Activated naive CD8-positive, alpha-beta T cell treated with anti-CD3 and anti-CD28 coated beads for 36 hours (primary cell): Measurements from ENCODE around the gene IL3RA. TPM values are rescaled to one million over a fixed set of nuclear protein-coding genes. Genes with fewer than 3 reads are reported as not detected.
"Not testable (repeated sequence)": the region's sequence is repeated elsewhere in the genome, so short reads cannot be mapped to it uniquely, and the experiment has no call there.

Source experiments
- DNase-seq: peaks from one replicate; pipeline ENCODE4 v3.0.0; 2021
- H3K27ac Mint-ChIP-seq: one replicate; pipeline ENCODE4 v1.8.0; 2022; ENCODE audit warnings: mild to moderate bottlenecking, moderate library complexity, mixed read lengths
- H3K27me3 Mint-ChIP-seq: one replicate; pipeline ENCODE4 v1.8.0; 2022; ENCODE audit warnings: mild to moderate bottlenecking, mixed read lengths
- H3K36me3 Mint-ChIP-seq: one replicate; pipeline ENCODE4 v1.8.0; 2021; ENCODE audit warnings: mild to moderate bottlenecking, mixed read lengths
- H3K4me1 Mint-ChIP-seq: one replicate; pipeline ENCODE4 v1.8.0; 2021; ENCODE audit warnings: mixed read lengths
- H3K4me3 Mint-ChIP-seq: one replicate; pipeline ENCODE4 v1.8.0; 2022; ENCODE audit warnings: mild to moderate bottlenecking, moderate library complexity, mixed read lengths
- H3K9me3 Mint-ChIP-seq: one replicate; pipeline ENCODE4 v1.8.0; 2022; ENCODE audit warnings: mixed read lengths
- total RNA-seq, 2 experiments: library from RNA; stranded (reverse); gene quantifications; one replicate each; pipeline ENCODE4 v1.2.3, GENCODE V29; 2021

Gene IL3RA
- total RNA-seq, 2 experiments from 2014 or later: 0.29 TPM; not detected in 1

DNA sequence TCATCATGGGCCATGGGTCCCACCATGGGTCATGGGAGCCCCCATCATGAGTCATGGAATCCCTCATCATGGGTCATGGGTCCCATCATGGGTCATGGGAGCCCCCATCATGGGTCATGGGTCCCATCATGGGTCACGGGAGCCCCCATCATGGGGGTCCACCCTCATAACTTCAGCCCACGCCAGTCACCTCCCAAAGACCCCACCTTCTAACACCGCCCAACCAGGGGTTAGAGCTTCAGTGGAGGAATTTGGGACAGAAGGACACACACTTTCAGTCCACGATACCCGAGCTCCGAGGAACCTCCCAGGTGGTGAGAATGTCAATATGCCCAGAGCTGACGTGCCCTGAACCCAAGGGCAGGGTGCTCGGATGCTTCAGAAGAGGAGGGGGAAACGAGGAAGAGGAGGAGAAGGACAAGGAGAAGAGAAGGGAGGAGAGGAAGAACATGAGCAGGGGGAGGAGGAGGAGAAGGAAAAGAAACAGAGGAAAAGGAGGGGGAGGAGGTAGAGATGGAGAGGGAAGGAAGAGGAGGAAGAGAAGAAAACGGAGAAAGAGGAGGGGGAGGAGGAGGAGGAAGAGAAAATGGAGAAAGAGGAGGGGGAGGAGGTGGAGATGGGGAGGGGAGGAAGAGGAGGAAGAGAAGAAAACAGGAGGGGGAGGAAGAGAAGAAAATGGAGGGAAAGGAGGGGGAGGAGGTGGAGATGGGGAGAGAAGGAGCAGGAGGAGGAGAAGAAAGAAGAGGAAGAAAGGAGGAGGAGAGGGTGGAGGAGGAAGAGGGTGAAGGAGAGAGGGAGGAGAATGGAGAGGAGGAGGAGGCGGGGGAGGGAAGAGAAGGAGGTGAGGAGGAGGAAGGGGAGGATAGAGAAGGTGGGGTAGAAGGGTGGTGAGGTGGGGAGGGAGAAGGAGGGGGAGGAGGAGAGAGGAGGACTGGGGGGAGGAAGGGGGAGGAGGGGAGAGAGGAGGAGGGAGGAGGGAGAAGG, 17.7 kb downstream of the IL3RA start:
- Mint-ChIP-seq H3K4me3 (no peak overlapping the region), H3K27ac (no peak overlapping the region), H3K9me3 (peaks cover 5% of the 10 kb centered on the region), H3K27me3 (no peaks in the 10 kb centered on the region), H3K4me1 (peaks cover 7% of the 10 kb centered on the region), H3K36me3 (peaks cover 10% of the 10 kb centered on the region)
- no peak for DNase-seq

DNA sequence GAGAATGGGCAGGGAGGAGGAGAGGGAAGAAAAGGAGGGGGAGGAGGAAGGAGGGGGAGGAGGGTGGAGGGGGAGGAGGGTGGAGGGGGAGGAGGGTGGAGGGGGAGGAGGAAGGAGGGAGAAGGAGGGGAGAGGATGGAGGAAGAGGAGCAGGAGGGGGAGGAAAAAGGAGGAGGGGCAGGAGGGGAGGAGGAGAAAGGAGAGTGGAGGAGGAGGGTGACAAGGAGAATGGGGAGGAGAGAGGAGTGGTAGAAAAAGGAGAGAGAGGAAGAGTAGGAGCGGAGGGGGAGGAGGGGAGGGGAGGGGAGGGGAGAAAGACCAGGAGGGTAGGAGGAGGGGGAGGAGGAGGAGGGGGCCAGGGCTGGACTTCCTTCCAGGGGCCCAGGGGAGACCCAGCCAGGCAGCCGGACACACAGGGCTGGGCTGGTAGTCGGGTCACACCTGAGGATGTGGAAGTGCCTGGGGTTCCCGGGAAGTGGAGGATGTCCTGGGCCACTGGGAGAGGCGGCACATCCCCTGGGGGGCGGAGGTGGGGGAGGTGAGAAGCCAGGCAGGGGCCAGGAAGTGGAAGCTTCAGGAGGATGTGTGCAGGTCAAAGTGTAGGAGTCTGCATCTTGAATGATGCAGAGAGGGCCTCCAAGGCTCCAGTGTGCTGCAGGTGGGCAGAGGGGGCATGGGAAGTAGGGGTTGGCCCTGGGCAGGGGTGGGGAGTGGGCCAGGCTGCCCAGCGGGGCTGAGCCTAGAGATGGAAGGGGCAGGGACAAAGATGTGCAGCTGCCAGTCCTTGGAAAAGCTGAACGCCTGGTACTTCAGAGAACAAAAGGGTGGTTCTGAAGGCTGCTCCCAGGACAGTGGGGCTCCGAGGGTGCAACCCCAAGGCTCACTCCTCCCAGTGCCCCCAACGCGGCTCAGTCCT, 18.8 kb downstream of the IL3RA start:
- H3K36me3 Mint-ChIP-seq: peaks cover 10% of the 10 kb centered on the region
- no peak overlapping the region for H3K4me3 Mint-ChIP-seq
- peaks cover 7% of the 10 kb centered on the region for H3K4me1 Mint-ChIP-seq
- H3K27ac Mint-ChIP-seq: peak overlapping the region; percentile 51
- DNase-seq: no peak
- no peaks in the 10 kb centered on the region for H3K27me3 Mint-ChIP-seq
- H3K9me3 Mint-ChIP-seq: peaks cover 5% of the 10 kb centered on the region

DNA sequence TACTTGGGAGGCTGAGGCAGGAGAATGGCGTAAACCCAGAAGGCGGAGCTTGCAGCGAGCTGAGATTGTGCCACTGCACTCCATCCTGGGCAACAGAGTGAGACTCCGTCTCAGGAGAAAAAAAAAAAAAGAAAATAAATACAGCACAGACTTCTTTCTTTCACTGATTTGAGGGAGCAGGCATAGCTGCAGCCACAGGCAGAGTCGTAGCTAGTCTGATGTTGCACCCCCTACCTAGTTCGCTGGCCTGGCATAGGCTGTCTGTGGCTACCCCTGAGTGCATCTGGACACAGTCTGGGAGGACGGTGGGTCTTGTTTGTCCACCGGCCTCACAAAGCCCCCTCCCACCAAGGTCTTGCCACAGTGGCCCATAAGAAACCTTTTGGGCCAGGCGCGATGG, 21.4 kb downstream of the IL3RA start:
- Mint-ChIP-seq H3K27me3 (no peaks in the 10 kb centered on the region), H3K27ac (no peak overlapping the region), H3K4me1 (peaks cover 7% of the 10 kb centered on the region), H3K9me3 (peaks cover 5% of the 10 kb centered on the region), H3K36me3 (peaks cover 14% of the 10 kb centered on the region), H3K4me3 (no peak overlapping the region)
- DNase-seq: no peak

DNA sequence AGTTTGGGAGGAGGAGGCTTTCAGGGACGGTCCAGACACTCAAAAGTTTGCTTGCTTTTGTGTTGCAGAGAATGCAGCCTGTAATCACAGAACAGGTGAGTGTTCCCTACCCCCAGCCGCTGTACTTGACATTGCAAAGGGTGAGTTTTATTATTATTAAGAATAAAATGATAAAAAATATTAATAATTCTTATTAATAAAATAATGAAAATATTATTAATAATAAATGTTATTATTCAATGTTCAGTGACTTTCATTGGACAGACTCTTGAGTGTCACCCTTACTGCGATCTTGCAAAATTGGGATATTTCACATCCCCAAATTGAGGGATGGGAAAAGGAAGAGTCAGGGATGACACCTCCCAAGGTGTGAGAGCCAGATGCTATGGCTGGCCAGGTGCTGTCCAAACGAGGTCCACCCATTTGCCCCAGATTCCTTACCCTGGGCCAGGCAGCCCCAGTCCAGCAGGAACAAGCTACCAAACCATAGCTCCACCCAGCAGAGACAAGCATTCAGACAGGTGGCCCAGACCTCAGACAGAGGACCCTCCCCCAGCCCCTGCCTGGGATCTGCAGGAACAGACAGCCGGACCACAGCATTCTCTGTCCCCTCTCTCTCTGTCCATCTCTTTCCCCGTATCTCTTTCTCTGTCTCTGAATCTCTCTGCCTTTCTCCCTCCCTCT, 22.4 kb downstream of the IL3RA start:
- Mint-ChIP-seq H3K9me3 (peaks cover 5% of the 10 kb centered on the region), H3K27me3 (no peaks in the 10 kb centered on the region), H3K4me3 (no peak overlapping the region), H3K36me3 (peaks cover 14% of the 10 kb centered on the region), H3K27ac (no peak overlapping the region), H3K4me1 (peaks cover 7% of the 10 kb centered on the region)
- DNase-seq: no peak

DNA sequence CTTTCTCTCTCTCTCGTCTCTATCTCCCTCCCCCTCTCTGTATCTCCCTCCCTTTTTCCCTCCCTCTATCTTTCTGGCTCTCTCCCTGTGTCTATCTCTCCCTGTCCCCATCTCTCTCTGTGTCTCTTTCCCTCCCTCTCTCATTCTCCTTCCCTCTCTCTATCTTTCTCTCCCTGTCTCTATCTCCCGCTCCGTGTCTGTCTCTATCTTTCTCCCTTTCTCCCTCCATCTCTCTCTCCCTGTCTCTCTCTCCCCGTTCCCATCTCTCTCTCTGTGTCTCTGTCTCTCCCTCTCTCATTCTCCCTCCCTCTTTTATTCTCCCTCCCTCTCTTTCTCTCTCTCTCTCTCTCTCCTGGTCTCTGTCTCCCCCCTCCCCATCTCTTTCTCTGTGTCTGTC, 22.9 kb downstream of the IL3RA start:
- H3K4me3 Mint-ChIP-seq: no peak overlapping the region
- DNase-seq: no peak

DNA sequence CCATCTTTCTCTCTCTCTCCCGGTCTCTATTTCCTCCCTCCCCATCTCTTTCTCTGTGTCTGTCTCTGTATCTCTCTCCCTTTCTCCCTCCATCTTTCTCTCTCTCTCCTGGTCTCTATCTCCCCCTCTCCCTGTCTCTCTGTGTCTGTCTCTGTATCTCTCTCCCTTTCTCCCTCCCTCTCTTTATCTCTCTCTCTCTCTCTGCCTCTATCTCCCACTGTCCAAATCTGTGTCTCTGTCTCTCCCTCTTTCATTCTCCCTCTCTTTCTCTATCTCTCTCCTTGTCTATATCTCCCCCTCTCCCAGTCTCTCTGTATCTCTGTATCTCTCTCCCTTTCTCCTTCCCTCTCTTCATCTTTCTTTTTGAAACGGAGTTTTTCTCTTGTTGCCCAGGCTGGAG, 23.6 kb downstream of the IL3RA start:
- peaks cover 3% of the 10 kb centered on the region for H3K9me3 Mint-ChIP-seq
- H3K4me1 Mint-ChIP-seq: peaks cover 5% of the 10 kb centered on the region
- H3K36me3 Mint-ChIP-seq: peaks cover 19% of the 10 kb centered on the region
- H3K27ac Mint-ChIP-seq: no peak overlapping the region
- no peaks in the 10 kb centered on the region for H3K27me3 Mint-ChIP-seq
- DNase-seq: no peak
- H3K4me3 Mint-ChIP-seq: no peak overlapping the region

More for the DNA sequence above, 22.9 kb downstream of the IL3RA start:
- Mint-ChIP-seq H3K4me1 (peaks cover 3% of the 10 kb centered on the region), H3K9me3 (peaks cover 3% of the 10 kb centered on the region), H3K27me3 (no peaks in the 10 kb centered on the region), H3K27ac (no peak overlapping the region), H3K36me3 (peaks cover 14% of the 10 kb centered on the region)

DNA sequence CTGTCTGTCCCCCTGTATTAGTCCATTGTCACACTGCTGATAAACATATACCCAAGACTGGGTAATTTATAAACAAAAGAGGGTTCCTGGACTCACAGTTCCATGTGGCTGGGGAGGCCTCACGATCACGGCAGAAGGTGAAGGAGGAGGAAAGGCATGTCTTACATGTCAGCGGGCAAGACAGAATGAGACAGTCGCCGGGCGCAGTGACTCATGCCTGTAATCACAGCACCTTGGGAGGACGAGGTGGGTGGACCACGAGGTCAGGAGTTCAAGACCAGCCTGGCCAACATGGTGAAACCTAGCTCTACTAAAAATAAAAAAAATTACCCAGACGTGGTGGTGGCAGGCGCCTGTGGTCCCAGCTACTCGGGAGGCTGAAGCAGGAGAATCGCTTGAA, 24.7 kb downstream of the IL3RA start:
- H3K9me3 Mint-ChIP-seq: peaks cover 3% of the 10 kb centered on the region
- DNase-seq: no peak
- H3K27me3 Mint-ChIP-seq: no peaks in the 10 kb centered on the region
- no peak overlapping the region for H3K4me3 Mint-ChIP-seq
- no peak overlapping the region for H3K27ac Mint-ChIP-seq
- H3K4me1 Mint-ChIP-seq: peaks cover 2% of the 10 kb centered on the region
- H3K36me3 Mint-ChIP-seq: peaks cover 19% of the 10 kb centered on the region

DNA sequence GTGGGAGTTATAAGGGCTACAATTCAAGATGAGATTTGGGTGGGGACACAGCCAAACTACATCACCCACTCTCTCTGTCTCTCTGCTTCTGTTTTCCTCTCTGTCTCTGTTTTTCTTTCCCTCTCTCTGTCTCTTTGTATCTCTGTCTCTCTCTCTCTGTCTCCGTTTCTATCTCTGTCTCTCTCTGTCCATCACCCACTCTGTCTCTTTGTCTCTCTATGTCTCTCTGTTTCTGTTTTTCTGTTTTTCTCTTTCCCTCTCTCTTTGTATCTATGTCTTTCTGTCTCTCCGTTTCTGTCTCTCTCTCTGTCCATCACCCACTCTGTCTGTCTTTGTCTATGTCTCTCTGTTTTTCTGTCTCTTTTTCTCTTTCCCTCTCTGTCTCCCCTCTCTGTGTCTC, 25.3 kb downstream of the IL3RA start:
- Mint-ChIP-seq H3K36me3 (peaks cover 19% of the 10 kb centered on the region), H3K27ac (no peak overlapping the region), H3K4me1 (peaks cover 2% of the 10 kb centered on the region), H3K9me3 (peaks cover 3% of the 10 kb centered on the region), H3K4me3 (no peak overlapping the region), H3K27me3 (no peaks in the 10 kb centered on the region)
- no peak for DNase-seq

DNA sequence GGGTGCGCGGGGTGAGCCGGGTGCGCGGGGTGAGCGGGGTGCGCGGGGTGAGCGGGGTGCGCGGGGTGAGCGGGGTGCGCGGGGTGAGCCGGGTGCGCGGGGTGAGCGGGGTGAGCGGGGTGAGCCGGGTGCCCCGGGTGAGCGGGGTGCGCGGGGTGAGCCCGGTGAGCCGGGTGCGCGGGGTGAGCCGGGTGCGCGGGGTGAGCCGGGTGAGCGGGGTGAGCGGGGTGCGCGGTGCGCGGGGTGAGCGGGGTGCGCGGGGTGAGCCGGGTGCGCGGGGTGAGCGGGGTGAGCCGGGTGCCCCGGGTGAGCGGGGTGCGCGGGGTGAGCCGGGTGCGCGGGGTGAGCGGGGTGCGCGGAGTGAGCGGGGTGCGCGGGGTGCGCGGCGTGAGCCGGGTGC, 29.8 kb downstream of the IL3RA start:
- DNase-seq, H3K27ac Mint-ChIP-seq, H3K4me1 Mint-ChIP-seq, H3K4me3 Mint-ChIP-seq, H3K27me3 Mint-ChIP-seq, H3K9me3 Mint-ChIP-seq: not testable (repeated sequence)
- H3K36me3 Mint-ChIP-seq: peaks cover 15% of the 10 kb centered on the region

DNA sequence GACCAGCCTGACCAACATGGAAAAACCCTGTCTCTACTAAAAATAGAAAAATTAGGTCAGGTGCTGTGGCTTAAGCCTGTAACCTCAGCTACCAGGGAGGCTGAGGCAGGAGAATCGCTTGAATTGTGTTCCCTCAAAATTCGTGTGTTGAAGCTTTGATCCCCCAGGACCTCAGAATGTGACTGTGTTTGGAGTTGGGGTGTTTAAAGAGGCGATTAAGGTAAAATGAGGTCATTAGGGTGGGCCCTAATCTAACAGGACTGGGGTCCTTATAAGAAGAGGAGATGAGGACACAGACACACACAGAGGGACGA, 31.8 kb downstream of the IL3RA start:
- Mint-ChIP-seq H3K36me3 (peaks cover 10% of the 10 kb centered on the region), H3K4me3 (no peak overlapping the region), H3K4me1 (peaks cover 4% of the 10 kb centered on the region), H3K27me3 (no peaks in the 10 kb centered on the region), H3K9me3 (no peaks in the 10 kb centered on the region), H3K27ac (peak overlapping the region; percentile 36)
- no peak for DNase-seq

DNA sequence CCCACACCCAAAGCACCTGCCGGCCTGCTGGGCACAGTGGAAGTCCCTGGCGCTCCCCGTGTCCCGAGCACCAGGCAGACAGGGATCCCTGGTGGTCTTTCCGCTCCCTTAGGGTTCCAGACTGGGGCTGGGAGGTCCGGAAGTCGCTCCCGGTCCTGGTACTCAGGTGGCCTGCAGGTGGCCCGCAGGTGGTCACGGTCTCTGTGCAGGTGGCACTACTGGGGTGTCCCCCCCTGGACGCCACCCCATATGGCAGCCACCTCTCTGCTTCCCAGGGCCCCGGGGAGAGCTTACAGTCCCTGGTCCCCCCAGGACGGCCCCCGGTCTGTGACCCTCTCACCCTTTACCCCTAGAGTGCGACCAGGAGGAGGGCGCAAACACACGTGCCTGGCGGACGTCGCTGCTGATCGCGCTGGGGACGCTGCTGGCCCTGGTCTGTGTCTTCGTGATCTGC, 41.7 kb downstream of the IL3RA start:
- H3K4me1 Mint-ChIP-seq: peaks cover 9% of the 10 kb centered on the region
- DNase-seq: no peak
- H3K27me3 Mint-ChIP-seq: peaks cover 4% of the 10 kb centered on the region
- H3K36me3 Mint-ChIP-seq: peaks cover 11% of the 10 kb centered on the region
- H3K4me3 Mint-ChIP-seq: no peak overlapping the region
- H3K9me3 Mint-ChIP-seq: no peaks in the 10 kb centered on the region
- no peak overlapping the region for H3K27ac Mint-ChIP-seq

DNA sequence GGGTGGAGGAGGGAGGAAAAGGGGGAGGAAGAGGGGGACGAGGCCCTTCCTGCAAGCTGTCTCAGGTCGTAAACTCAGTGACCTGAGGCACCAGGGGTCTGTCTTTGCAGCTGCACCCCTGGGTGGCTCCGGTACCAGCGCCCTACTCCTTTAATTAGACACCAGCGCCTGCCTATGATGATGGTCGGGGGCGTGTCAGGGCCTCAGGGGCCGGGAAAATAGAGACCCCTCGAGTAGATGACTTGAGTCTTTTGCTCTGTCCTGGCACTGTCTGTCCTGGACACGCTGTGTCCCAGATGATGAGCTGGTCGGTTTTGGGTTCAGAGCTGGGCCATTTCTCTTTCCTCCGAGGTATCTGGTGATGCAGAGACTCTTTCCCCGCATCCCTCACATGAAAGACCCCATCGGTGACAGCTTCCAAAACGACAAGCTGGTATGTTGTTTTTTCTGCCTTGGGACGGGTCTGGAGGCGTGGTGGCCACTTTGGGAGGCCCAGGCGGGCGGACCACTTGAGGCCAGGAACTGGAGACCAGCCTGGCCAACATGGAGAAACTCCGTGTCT, 44.2 kb downstream of the IL3RA start:
- Mint-ChIP-seq H3K27me3 (peaks cover 4% of the 10 kb centered on the region), H3K4me3 (no peak overlapping the region), H3K36me3 (peaks cover 34% of the 10 kb centered on the region), H3K4me1 (peaks cover 11% of the 10 kb centered on the region), H3K27ac (peak overlapping the region; percentile 48), H3K9me3 (no peaks in the 10 kb centered on the region)
- DNase-seq: no peak

DNA sequence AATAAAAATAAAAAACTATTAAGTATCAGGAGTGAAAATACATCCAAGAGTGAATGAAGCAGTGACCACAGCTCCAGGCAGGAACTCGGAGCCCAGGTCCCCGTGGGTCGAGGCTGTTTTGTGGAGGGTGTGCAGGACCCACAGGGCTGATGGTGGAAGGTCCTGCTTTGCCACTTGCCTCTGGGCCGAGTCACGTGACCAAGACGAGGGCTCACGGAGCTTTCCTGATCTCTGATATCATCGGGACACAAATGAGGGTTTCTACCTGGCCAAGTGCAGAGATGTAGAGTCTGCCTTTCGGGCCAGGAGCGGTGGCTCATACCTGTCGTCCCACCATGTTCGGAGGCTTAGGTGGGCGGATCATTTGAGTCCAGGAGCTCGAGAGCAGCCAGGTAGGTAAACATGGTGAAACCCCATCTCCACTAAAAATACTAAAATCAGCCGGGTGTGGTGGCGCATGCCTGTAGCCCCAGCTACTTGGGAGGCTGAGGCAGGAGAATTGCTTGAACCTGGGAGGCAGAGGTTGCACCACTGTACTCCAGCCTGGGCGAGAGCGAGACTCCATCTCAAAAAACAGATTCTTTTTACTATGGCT, 48.2 kb downstream of the IL3RA start:
- H3K27ac Mint-ChIP-seq: peak overlapping the region; percentile 48
- DNase-seq: no peak
- peaks cover 69% of the 10 kb centered on the region for H3K36me3 Mint-ChIP-seq
- peaks cover 4% of the 10 kb centered on the region for H3K27me3 Mint-ChIP-seq
- H3K9me3 Mint-ChIP-seq: no peaks in the 10 kb centered on the region
- H3K4me3 Mint-ChIP-seq: no peak overlapping the region
- peaks cover 26% of the 10 kb centered on the region for H3K4me1 Mint-ChIP-seq
